Measurements from ENCODE around the gene GPR157.

The GPR157 gene

DNA sequence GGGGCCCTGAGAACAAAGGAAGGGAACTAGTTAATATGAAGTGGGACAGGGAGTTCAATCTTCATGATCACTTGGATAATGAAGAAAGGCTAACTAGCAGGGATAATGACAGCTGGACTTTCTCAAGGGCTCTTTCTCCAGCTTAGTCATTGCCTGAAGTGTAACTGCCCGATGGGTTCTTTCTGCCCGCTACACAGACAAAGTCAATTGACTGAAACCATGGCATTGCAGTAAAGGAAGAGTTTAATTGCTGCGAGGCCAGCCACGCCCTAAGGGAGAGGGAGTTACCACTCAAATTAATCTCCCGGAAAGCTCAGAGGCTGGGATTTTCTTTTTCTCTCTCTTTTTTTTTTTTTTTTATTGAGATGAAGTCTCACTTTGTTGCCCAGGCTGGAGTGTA is 42.9 kb downstream of the GPR157 start:
- DNase-seq = no peak

DNA sequence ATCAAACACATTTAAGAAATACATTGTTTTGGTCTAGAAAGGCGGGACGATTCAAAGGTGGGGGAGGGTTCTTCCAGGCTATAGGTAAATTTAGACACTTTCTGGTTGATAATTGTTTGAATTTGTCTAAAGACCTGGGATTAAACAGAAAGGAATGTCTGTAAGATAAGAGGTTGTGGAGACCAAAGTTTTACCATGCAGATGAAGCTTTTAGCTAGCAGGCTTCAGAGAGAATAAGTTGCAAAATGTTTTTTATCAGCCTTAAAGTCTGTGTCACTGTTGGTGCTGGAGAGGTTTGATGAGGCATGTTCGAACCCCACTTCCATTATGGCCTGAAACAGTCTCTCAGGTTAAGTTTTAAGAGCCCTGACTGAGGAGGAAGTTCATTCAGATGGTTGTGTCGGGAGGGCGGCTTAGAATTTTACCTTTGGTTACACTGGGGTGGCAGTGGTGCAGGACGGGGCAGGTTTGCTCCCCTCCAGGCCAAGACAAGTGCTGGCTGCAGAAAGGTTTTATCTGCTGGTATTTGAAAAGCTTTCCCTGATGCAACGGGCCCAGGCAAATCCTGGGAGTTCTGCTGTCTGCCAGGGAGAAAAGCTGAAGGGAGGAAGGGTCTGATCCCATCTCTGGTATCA is 43.5 kb downstream of the GPR157 start:
- no peak for DNase-seq

DNA sequence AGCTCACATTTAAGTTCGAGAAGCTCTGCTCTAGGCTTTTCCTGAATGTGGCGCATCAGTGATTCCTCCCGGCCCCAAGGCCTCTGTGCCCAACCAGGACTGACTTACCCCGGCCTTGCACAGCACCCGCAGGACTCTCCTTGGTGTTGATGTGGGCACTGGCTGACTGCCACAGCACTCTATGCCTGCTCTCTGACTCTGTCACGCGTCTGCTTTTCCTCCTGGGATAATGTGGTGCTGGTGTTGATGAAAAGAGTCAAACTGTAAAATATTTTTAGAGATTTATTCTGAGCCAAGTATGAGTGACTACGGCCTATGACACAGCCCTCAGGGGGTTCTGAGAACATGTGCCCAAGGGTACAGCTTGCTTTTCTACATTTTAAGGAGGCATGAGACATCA is 44.0 kb downstream of the GPR157 start:
- DNase-seq = no peak

DNA sequence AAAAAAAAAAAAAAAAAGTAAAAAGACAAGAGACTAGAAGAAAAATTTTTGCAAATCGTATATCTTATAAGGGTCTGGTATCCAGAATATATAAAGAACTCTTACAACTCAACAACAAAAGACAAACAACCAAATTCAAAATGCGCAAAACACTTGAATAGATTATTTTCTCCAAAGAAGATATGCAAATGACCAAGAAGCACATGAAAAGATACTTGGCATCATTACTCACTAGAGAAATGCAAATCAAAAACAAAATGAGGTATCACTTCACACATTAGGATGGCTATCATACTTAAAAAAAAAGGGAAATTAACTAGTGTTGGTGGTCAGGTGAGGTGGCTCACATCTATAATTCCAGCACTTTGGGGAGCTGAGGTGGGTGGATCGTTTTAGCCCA is 47.4 kb downstream of the GPR157 start:
- DNase-seq = no peak

DNA sequence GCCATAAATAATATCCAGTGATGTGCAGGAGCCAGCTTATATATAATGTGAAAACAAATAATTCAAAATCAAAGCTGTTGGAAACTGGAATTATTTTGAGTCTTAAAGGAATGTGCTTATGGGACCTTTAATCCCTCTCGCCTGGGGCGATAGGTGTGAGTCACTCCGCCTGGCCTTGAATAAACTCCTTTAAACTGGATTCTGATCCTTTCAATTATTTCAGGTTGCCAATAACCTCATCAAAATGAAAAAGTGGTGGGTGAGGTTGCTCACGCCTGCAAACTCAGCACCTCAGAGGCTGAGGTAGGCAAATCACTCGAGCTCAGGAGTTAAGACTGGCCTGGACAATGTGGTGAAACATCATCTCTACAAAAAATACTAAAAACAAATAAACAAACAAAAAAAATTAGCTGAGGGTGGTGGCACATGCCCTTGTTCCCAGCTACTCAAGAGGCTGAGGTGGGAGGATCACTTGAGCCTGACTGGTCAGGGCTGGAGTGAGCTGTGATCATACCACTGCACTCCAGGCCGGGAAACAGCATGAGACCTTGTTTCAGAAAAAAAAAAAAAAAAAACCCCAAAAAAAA is 48.1 kb downstream of the GPR157 start:
- DNase-seq = peak; percentile 65

DNA sequence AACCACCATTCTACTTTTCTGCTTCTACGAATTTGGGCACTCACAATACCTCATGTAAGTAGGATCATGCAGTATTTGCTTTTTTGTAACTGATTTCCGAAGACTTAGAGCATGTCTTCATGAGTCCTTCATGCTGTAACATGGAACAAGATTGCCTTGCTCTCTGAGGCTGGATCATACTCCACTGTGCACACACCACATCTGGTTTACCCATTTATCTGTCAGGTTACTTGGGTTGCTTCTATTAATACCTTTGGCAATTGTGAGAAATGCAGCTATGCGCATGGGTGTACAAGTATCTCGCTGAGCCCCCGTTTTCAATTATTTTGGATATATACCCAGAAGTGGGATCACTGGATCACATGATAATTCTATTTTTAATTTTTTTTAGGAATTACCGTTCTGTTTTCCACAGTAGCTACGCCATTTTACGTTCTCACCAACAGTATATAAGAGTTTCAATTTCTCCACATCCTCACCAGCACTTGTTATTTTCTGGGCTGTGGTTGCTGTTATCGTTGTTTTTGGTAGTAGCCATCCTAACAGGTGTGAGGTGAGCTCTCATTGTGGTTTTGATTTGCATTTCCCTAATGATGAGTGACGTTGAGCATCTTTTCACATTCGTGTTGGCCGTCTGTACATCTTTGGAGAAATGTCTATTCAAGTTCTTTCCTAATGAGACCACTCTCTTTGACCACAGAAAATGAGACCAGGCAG is 48.8 kb downstream of the GPR157 start:
- DNase-seq = no peak

DNA sequence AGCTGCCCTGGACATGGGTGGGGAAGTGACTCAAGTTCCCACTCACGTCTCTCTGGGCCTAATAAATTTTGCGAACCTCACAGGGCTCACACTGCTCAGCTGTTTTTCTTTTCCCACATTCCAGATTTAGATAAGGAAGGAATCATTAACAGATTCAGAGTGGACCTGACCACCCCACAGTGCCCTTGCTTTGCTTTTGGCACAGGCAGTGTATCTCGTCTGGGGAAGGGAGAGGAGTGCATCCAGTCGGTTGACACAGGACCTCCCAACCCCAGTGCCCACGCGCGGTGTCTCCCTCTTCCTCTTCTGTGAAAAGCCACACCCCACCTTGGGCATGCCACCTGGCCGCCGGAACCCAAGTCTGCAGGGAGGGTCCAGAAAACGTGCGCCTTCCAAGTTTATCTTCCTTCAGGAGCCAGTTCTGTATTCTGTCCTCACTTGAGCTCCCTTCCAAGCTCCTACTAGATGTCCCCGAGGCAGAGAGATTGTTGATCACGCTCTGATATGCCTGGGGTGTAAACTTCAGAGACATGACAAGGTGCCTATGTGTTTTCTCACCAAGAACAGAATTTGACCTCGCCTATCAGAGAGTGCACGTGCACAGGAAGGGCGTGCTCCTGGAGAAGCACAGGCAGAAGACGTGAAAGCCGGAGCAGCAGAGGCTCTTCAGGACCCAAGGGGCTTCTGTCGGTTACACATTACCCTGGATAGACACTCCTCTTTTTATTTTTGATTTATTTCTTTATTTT is 50.0 kb downstream of the GPR157 start:
- peak; percentile 37 for DNase-seq

DNA sequence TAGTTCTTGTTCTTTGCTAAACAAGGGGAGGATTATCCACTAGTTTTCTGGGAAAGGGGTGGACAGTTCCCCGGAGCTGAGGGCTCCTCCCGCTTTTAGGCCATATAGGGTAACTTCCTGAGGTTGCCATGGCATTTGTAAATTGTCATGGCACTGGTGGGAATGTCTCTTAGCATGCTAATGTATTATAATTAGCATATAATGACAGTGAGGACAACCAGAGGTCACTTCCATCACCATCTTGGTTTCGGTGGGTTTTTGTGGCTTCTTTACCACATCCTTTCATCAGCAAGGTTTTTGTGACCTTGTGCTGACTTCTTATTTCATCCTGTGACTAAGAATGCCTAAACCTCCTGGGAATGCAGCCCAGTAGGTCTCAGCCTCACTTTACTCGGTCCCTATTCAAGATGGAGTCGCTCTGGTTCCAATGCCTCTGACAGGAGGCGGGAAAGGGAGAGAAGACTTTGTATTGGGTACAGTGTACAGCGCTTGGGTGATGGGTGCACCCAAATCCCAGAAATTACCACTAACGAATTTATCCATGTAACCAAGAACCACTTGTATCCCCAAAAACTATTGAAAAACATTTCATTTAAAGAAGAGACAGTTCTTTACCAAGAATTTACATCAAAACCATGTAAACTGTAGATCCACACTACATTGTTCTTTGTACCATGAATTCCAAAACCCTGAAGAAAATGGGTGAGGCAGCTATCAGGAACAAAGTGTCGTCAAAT is 50.7 kb downstream of the GPR157 start:
- peak; percentile 25 for DNase-seq

DNA sequence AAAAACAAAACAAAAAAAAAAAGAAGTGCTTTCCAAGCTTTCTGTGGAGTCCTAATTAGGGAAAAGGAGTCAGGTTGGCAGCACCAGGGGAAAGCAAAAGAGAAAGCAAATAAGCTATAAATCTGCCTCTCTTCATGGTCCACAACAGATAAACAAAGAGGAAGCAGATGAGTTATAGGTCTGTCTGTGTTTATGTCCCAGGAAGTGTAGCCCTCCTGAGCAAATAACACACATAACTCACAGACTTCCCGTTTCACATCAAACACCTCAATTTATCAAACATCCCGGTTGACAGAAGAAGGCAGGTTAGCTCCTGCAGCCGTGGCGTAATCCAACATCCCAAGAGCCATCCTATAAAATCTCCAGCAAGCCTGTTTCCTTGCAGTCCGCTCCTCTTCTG is 53.9 kb downstream of the GPR157 start:
- DNase-seq = peak; percentile 69

DNA sequence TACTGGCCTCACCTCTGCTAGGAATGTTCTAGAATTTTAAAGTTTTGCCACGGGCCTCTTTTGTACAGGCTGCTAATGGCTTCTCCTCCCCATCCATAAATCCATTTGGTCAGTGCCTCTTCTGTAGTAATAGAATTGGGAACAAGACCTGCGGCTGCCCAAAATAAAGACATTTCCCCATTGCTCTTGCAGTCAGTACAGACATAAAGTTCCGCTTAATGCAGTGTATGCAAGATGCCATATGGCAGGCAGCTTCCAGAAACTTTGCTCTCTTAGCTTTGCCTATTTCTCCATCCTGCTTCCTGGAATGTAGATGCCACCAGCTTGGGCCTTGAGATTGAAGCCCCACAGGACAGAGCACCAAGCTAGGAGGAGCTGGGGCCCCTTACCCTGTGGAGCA is 55.8 kb downstream of the GPR157 start:
- peak; percentile 49 for DNase-seq

DNA sequence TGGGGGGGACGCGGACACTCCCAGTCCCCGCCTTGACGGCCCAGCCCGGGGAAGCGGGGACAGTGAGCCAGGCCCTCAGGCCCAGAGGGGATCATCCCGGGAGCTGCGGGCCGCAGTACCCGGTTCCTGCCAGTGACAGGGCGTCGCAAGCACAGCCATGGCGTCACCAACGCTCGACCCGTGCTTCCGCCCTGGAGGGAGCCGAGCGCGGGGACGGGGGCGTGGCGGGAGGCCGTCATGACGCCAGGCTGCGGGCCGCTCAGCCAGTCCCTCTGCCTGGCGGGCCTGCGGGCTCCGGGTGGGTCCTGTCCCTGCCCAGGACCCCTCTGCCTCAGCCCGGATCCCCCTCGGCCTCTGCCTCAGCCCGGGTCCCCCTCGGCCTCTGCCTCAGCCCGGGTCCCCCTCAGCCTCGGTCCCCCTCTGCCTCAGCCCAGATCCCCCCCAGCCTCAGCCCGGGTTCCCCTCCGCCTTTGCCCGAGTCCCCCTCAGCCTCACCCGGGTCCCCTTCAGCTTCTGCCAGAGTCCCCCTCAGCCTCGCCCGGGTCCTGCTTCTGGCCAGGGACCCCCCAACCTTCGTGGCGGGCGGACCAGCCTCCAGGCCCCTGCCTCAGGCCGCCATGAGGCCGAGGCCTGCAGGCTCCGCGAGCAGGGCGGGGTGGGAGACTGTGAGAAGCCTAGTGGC is 57.2 kb downstream of the GPR157 start:
- no peak for DNase-seq

DNA sequence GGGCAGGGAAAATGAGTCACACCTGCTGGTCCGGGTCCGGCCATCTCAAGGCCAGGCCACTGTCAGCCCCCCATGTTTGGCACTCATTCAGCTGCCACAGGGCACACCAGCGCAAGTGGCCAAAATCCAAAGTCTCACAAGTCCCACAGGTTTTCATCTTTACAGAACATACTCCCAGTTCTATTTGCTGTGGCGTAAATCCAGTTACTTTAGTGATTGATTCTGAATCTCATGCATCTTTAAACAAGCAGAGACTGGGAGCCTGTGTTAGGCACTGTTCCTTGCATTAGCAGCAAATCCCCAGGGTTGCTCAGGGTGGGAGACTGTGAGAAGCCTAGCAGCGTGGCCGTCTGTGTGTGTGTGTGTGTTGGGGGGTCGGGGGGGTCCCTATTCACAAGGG is 58.4 kb downstream of the GPR157 start:
- no peak for DNase-seq

DNA sequence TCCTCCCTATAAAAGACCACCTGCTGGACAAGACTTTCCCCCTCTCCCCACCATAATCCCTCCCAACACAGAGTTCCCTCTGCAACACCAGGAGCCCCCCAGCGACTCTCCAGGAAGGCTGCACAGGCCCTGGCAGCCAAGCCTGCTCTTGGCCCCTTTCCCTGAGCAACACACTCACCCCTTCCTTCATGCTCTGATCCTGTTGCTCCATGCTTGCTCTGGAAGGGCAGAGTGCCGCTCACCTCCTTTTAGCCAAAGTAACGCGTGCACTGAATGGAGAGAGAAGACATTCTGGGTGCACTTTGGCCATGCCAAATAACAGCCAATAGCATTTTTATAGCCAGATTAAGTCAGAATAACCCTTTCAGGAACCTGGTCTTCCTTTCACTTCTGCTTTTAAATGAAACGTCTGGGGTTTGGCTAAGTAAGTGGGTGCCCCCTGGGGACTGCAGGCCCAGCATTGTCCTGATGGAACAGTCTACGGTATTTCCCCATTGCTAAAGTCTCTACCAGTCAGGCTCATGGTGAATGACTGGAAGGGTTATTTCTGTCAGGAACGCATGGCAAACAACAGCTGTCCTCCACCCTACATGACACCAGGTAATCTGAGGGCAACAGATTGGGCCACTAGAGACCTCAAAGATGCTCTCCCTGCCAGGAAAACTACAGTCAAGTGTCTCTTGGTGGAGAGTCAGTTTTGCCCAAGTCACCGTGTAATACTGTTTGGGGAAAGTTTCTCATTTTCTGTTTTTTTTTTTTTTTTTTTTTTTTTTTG is 59.4 kb downstream of the GPR157 start, which contains the start of gene SLC2A5:
Gene SLC2A5 (minus strand): TSS at position 310 of the 775 bp plus-strand sequence. CDS start 99 bp downstream, at position 211.
- peak; percentile 92 for DNase-seq

DNA sequence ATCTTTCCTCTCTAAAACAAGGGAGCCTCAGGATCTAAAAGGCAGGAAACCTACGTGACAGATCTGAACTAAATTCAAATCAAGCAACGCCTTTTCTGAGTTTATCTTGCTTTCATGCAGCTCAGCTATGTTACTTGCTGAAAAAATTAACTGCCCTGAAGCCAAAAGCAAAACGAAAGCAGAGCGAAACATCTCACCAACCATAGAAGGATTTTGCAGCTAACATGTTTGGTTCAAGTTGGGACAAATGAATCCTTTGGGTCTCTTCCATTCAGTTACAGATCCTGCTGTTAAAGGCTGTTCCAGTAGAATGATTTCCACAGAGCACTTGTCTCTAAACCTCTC is 59.9 kb downstream of the GPR157 start:
- DNase-seq = no peak

DNA sequence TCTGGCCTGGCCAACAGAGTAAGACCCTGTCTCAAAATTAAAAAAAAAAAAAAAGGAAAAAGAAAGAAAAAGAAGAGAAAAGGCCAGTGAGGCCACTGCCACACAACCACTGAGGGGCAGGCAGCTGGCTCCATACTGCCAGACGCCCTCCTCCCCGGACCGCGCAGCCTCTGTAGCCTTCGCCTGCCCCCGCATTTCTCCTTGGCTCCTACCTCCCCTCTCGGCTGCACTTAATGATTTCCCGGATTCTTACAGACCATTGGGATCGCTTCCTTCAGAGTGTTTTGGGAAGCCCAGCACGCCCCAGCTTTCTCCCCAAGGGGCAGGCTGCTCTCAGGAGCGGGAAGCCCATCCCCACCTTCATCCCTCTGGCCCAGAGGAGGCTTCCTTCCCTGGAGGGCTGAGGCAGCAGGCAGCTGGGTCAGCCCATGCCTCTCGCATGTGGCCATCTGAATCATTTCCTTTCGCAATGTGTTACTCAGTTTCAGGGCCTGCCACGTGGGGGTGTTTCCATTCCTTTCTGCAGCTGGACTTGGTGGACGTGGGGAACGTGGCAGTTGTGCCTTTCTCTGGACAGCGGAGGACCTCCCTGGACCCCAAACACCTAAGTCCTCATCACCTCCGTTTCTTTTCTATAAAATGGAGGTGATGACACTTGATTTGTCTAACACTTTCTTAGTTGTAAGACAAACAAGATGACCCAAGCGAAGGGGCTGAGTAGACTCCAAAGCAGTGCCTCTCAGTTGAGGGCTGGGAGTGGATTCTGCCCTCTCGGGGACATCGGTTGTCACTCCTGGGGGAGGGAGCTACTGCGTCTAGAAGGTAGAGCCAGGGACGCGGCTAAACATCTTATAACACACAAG is 61.7 kb downstream of the GPR157 start:
- DNase-seq = peak; percentile 94

DNA sequence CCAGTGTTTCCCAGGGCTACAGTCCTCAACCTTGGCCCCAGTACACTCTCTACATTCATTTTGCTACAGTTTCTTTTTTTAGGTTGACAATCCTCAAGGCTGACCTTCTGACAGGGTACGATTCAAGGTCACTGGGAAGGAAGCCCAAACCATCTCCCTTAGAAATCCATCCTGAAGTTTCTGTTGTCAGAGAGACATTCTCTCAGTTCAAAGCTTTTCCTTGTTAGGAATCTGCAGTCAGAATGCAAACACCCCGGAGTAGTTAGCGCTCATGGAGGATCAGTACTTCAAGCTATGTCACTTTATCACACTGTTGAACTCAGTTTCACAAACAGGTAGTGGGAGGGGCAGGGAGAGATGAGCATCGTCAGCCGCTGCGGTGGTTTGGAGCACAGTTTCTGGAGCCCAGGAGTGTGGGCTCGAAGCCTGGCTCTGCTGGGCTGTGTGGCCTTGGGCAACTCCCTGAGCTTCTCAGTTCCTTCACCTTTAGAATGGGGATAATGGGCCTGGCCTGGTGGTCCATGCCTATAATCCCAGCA is 63.6 kb downstream of the GPR157 start:
- DNase-seq = no peak

DNA sequence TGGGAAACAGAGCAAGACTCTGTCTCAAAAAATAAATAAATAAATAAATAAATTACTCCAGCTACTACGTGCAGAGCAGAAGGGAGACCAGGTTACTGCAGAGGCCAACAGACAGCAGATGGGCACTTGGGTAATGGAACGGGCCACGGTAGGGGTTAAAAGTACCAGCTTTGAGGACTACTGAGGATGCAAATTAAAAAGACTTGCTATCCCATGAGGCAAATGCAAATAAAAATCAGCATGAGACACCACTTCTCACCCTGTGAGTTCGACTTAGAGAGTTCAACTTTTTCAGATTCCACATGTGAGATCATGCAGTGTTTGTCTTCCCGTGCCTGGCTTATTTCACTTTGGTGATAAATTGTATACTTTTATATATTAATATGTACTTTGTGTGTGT is 66.1 kb downstream of the GPR157 start:
- no peak for DNase-seq

DNA sequence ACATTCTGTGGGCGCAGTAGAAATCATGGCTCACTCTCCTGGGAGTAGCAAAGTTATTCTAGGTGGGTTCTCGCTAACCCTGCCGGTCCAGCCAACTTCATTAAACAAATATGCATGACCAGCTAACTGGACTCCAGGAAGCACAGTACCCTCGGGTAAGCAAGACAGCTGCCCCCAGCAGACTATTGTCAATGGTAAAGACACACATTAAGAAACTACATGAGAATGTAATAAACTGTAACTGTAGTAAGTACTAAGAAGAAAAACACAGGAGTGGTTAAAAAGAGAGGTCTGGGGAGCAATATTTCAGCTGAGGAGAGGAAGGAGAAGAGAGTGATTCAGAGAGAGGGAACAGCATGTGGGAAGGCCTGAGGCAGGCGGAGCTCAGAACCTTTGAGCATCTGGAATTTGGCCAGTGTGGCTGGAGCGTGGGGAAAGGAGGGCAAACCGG is 66.9 kb downstream of the GPR157 start:
- DNase-seq = no peak

DNA sequence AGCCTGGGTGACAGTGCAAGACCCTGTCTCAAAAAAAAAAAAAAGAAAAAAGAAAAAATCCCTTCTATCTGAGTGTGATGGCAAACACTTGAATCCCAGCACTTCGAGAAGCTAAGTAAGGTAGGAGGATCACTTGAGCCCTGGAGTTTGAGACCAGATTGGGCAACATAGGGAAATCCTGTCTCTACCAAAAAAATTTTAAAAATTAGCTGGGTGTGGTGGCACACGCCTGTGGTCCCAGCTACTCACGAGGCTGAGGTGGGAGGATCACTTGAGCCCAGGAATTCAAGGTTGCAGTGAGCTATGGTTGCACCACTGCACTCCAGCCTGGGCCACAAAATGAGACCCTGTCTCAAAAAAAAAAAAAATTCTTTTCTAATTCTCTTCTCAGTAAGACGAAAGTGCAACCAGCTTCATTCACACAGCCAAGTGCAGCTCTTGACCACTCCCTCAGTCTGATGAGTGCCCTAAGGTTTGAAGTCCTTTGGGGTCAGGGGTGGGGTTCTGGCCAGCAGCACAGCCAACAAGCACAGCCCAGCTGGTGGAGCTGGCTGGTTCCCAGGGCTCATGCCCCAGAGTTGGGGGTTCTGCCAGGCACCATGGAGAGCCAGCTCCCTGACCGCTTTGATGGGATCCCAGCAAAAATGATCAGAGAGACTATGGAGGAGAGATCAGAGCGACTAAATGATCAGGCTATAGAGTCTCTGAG is 67.5 kb downstream of the GPR157 start:
- peak; percentile 32 for DNase-seq
